Esophagus muscularis mucosa (tissue), 4 donors: ENCODE data around the gene DYRK3. TPM values are rescaled to one million over a fixed set of nuclear protein-coding genes. Genes with fewer than 3 reads are reported as not detected.
"Not testable (repeated sequence)": the region's sequence is repeated elsewhere in the genome, so short reads cannot be mapped to it uniquely, and the experiment has no call there.

ENCODE experiments used
- DNase-seq: peaks from one replicate; pipeline ENCODE4 v3.0.0-alpha.2; 2017; ENCODE audit errors: extremely low spot score
- H3K27ac ChIP-seq, 4 donors: fragments of 200-600 bp; sonication (generic); replicated peaks in 1 of 4; 1 replicate in 3 of 4; 2 replicates in 1 of 4; pipeline ENCODE4 v1.5.1; 2016 to 2019; ENCODE audit warnings: mild to moderate bottlenecking in 1 of 4
- H3K27me3 ChIP-seq, 4 donors: fragments of 200-600 bp; sonication (generic); one replicate each; pipeline versions ENCODE4 v1.5.1 to v1.6.0; 2016 to 2019
- H3K36me3 ChIP-seq, 4 donors: fragments of 200-600 bp; sonication (generic); one replicate each; pipeline ENCODE4 v1.5.1; 2016 to 2019
- H3K4me1 ChIP-seq, 4 donors: fragments of 200-600 bp; sonication (generic); one replicate each; pipeline ENCODE4 v1.5.1; 2016 to 2019
- H3K4me3 ChIP-seq, 4 donors: fragments of 200-600 bp; sonication (generic); 1 replicate in 2 of 4; 2 replicates in 2 of 4; pipeline ENCODE4 v1.5.1; 2016 to 2019; ENCODE audit warnings: mild to moderate bottlenecking in 4 of 4, moderate library complexity in 1 of 4
- H3K9me3 ChIP-seq, 4 donors: fragments of 200-600 bp; sonication (generic); 1 replicate in 3 of 4; 2 replicates in 1 of 4; pipeline ENCODE4 v1.5.1; 2016 to 2019
- EP300 ChIP-seq: sonication (generic); formaldehyde crosslinking; IDR thresholded peaks from one replicate; pipeline ENCODE4 v1.6.1; 2017; ENCODE audit warnings: antibody characterized with exemption
- POLR2A ChIP-seq: fragments of 450-650 bp; IDR thresholded peaks from one replicate; pipeline ENCODE4 v1.6.1; 2017; ENCODE audit warnings: antibody characterized with exemption, moderate library complexity, mild to moderate bottlenecking, low read depth
- POLR2AphosphoS5 ChIP-seq, 2 donors: sonication (generic); formaldehyde crosslinking; IDR thresholded peaks; one replicate each; pipeline ENCODE4 v1.6.1; 2017; ENCODE audit warnings: antibody characterized with exemption in 2 of 2
- WGBS: methylation state at CpG from one replicate; pipeline ENCODE4 v1.1.5; 2018; 5-methylcytosine and 5-hydroxymethylcytosine counted together
- intact Hi-C: fragments of 100-400 bp; cut with DNase I; formaldehyde crosslinking; loops from one replicate; pipeline ENCODE4 v1.15.1; 2023
- total RNA-seq, 4 donors: library from RNA; depleted of rRNA; stranded (reverse); fragments of >200 nt; gene quantifications; one replicate each; pipeline versions ENCODE4 v1.1.0 to v1.2.1, GENCODE V29; 2016
- TF ChIP-seq, protein P1 (sequence below), 3 experiments: fragments of 200-600 bp in 2 of 3; fragments of 450-650 bp in 1 of 3; sonication (generic) in 2 of 3; IDR thresholded peaks; one replicate each; pipeline ENCODE4 v1.5.1; 2017 to 2019; ENCODE audit warnings: antibody characterized with exemption in 3 of 3, mild to moderate bottlenecking in 2 of 3, moderate library complexity in 1 of 3

DYRK3 gene
- total RNA-seq, 4 donors from 2014 or later, result 5.6 to 14.7 (median 9.0) TPM

- peak overlapping the region in 2 of 4 donors; percentile 92 to 99 for H3K4me3 ChIP-seq
- no peaks in the 10 kb centered on the region for H3K9me3 ChIP-seq
- TF ChIP-seq, protein P1, sequence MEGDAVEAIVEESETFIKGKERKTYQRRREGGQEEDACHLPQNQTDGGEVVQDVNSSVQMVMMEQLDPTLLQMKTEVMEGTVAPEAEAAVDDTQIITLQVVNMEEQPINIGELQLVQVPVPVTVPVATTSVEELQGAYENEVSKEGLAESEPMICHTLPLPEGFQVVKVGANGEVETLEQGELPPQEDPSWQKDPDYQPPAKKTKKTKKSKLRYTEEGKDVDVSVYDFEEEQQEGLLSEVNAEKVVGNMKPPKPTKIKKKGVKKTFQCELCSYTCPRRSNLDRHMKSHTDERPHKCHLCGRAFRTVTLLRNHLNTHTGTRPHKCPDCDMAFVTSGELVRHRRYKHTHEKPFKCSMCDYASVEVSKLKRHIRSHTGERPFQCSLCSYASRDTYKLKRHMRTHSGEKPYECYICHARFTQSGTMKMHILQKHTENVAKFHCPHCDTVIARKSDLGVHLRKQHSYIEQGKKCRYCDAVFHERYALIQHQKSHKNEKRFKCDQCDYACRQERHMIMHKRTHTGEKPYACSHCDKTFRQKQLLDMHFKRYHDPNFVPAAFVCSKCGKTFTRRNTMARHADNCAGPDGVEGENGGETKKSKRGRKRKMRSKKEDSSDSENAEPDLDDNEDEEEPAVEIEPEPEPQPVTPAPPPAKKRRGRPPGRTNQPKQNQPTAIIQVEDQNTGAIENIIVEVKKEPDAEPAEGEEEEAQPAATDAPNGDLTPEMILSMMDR (IDR thresholded peaks at IDR 0.05), result no peak
- peaks cover 0 to 20% (median 8%) of the 10 kb centered on the region in 4 donors for H3K36me3 ChIP-seq
- WGBS, result 38% methylated on average over 4 of the region's 4 CpGs
- H3K27me3 ChIP-seq, result no peaks in the 10 kb centered on the region
- peak overlapping the region in 3 of 4 donors; percentile 7 to 90 (median 81) for H3K27ac ChIP-seq
- H3K4me1 ChIP-seq, result peaks cover 20 to 43% (median 36%) of the 10 kb centered on the region in 4 donors
- no peak for DNase-seq
- intact Hi-C loops, result loop anchor here (10.0 kb wide), 1 partner anchor 168 kb away; no protein-coding TSS in a partner anchor
These were observed 1.3 kb downstream of the DYRK3 start for GRCh38 chr1:206636671-206637070.

DNA sequence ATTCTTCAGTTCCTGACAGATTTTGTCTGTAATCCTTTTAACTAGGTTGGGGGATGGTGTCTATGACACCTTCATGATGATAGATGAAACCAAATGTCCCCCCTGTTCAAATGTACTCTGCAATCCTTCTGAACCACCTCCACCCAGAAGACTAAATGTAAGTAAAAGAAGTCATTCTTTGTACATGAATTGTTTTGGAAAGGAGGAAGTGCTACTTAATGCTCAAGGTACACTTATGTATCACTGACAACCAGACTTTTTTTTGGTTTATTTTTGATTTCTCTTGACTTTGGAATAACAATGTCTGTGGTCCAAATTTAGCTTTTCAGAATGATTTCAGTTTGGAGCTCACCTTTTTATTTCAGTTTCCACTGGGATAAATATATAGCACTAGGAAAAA, 2.3 kb downstream of the DYRK3 start:
- Histone ChIP-seq H3K36me3 (peaks cover 0 to 20% (median 9%) of the 10 kb centered on the region in 4 donors), H3K4me3 (no peak overlapping the region), H3K9me3 (no peaks in the 10 kb centered on the region), H3K27ac (peak overlapping the region in 1 of 4 donors; percentile 81), H3K4me1 (peaks cover 20 to 43% (median 36%) of the 10 kb centered on the region in 4 donors), H3K27me3 (no peaks in the 10 kb centered on the region)
- DNase-seq, result no peak
- intact Hi-C loops, result loop anchor here (10.0 kb wide), 1 partner anchor 167 kb away; no protein-coding TSS in a partner anchor
- TF ChIP-seq POLR2A (no peak), POLR2AphosphoS5 (IDR thresholded peaks at IDR 0.05) (no peak), EP300 (no peak)
- TF ChIP-seq, protein P1 (IDR thresholded peaks at IDR 0.05), result no peak

DNA sequence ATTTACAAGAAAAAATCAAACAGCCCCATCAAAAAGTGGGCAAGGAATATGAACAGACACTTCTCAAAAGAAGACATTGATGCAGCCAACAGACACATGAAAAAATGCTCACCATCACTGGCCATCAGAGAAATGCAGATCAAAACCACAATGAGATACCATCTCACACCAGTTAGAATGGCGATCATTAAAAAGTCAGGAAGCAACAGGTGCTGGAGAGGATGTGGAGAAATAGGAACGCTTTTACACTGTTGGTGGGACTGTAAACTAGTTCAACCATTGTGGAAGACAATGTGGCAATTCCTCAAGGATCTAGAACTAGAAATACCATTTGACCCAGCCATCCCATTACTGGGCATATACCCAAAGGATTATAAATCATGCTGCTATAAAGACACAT, 6.7 kb downstream of the DYRK3 start:
- WGBS, result 100% methylated on average over 2 of the region's 2 CpGs
- H3K9me3 ChIP-seq, H3K4me1 ChIP-seq, DNase-seq, H3K4me3 ChIP-seq, H3K27ac ChIP-seq, intact Hi-C loops, H3K27me3 ChIP-seq: not testable (repeated sequence)
- peaks cover 0 to 29% (median 13%) of the 10 kb centered on the region in 4 donors for H3K36me3 ChIP-seq

DNA sequence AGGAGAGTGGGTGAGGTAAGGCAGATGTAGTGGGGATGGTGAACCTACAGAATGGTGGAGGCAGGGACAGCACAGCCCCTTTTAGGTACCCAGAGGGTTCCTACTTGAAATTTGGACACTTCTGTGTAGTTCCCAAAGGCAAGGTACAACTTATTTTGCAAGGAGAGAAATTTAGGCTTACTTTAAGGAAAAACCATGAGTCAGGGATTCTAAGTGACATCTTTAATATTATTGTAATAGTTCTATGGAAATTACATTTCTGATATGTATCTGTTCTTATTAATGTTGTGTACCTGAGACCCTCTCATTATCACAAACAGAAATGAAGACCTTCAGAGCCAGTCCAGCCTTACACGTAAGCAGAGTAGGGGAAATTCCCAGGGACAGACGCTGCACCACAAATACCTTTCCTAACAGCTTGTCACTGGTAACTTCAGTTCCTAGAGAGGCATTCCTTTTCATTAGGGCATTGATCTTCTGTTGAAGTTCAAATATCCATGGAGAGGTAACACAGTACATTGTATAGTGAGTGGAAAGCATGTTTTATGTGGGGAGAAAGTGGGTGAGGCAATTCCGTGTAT, 7.9 kb downstream of the DYRK3 start:
- no peak for DNase-seq
- 86% methylated on average over 3 of the region's 3 CpGs for WGBS
- H3K9me3 ChIP-seq, result no peaks in the 10 kb centered on the region
- no peak overlapping the region for H3K27ac ChIP-seq
- TF ChIP-seq POLR2AphosphoS5 (IDR thresholded peaks at IDR 0.05) (no peak), POLR2A (no peak), EP300 (no peak)
- TF ChIP-seq, protein P1 (IDR thresholded peaks at IDR 0.05), result no peak
- peaks cover 0 to under 1% (median 0%) of the 10 kb centered on the region in 4 donors for H3K4me1 ChIP-seq
- H3K4me3 ChIP-seq, result no peak overlapping the region
- H3K36me3 ChIP-seq, result peaks cover 8 to 39% (median 25%) of the 10 kb centered on the region in 4 donors
- H3K27me3 ChIP-seq, result no peaks in the 10 kb centered on the region
- intact Hi-C loops, result no loop called here

- DNase-seq, result no peak
- Histone ChIP-seq H3K36me3 (peaks cover 9 to 33% (median 26%) of the 10 kb centered on the region in 4 donors), H3K9me3 (no peaks in the 10 kb centered on the region), H3K4me1 (peaks cover 0 to 32% (median 0%) of the 10 kb centered on the region in 4 donors), H3K27ac (no peak overlapping the region), H3K27me3 (no peaks in the 10 kb centered on the region), H3K4me3 (no peak overlapping the region)
- TF ChIP-seq EP300 (no peak), POLR2AphosphoS5 (IDR thresholded peaks at IDR 0.05) (no peak), POLR2A (no peak)
- TF ChIP-seq, protein P1 (IDR thresholded peaks at IDR 0.05), result no peak
- intact Hi-C loops, result no loop called here
- WGBS, result 95% methylated on average over 1 of the region's 1 CpG
These were observed 11.2 kb downstream of the DYRK3 start for GRCh38 chr1:206646504-206646903.
